Limb (tissue), 2 donors: ENCODE measurements around the gene MROH2A.

Experiments
- DNase-seq, 2 donors: peaks; one replicate each; pipeline ENCODE4 v3.0.0-alpha.2; 2016; ENCODE audit errors: extremely low spot score in 2 of 2

The MROH2A gene

DNA sequence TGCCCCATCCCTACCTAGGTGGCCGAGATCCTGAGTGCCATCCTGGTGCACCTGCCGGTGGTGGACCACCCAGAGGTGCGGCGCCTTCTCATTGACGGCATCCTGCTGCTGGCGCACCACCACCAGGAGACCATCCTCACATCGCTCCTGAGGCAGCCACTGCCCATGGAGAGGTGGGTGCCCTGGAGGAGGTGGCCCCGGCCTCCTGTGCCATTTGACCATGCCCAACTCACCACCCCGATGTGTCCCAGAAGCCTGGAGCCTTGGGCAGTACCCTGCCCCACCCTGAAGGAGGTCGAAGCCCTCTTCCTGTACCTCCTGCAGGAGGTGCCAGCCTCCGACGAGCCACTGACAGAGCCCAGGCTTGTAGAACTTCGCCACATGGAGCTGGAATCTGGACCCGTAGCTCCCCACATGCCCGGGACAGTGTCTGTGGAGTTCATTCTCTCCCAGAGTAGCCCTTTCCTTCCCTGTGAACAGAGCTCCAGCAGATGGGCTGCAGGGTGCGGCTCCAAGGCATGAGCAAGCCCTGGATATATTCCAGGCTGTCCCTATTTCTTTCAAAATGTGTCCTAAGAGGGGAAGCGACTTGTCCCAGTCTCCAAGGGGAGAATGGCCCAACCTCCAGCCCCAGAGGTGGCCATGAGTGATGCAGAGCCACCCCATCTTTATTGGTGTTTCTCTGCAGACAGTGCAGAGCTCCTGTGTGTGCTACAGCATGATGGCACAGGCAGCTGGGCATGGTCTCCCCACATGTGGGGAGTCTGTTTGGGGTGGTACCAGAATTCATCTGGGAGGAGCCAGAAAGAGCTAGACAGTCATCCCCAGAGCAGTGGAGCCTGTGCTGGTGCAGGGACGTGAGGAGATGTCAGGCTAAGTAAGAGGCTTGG lies 42.0 kb downstream of the MROH2A start:
- DNase-seq = peak in 1 of 2 donors; percentile 8

DNA sequence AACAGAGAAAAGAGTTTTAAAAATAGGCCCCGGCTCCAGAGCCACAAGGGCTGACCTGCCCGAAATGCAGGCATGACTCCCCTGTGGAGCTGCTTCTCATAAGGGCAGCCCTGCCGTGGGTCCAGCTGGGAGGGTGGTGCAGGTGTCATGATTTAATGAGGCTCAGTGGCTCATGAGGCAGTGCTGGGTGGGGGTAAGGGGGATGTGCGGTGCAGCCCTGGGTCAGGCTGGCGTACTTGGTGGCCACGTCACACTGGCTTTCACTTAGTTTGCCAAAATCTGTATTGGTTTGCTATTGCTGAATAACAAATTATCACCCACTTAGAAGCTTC lies 42.6 kb downstream of the MROH2A start:
- peak in 1 of 2 donors; percentile 4 for DNase-seq

DNA sequence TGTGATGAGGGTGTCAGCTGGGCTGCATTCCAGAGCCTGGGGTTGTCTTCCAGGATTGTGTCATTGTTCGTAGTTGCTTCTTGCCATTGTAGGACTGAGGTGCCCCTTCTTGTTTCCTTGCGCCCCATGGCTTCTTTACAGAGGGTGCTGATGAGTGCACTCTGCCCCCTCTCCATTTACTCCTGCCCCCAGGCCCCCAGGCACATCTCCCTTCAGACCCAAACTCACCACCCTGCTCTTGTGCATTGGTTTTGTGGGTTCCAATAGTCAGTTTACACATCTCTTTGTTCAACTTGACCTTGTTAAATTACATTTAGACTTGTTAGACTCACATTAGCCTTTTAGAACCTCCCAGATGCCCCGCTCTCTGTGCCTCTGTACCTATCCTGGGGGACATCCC lies 43.1 kb downstream of the MROH2A start:
- DNase-seq = peak in 1 of 2 donors; percentile 5

DNA sequence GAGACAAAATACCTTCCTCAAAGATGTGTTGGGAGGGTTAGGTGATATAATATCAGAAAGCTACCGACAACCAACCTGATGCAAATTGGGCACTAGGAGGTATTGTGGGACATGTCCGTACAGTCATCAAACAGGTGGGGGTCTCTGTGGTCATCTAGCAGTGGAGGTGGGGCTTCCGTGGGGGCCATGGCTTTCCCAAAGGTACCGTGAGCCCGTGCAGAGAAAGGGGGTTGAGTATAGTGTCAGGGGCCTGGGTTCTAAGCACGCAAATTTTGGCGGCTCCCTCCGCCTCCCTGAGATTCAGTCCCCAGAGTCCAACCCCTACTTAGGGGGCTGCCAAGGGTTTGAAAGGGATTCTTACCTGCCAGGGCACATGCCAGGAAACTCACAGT lies 43.6 kb downstream of the MROH2A start:
- no peak for DNase-seq

DNA sequence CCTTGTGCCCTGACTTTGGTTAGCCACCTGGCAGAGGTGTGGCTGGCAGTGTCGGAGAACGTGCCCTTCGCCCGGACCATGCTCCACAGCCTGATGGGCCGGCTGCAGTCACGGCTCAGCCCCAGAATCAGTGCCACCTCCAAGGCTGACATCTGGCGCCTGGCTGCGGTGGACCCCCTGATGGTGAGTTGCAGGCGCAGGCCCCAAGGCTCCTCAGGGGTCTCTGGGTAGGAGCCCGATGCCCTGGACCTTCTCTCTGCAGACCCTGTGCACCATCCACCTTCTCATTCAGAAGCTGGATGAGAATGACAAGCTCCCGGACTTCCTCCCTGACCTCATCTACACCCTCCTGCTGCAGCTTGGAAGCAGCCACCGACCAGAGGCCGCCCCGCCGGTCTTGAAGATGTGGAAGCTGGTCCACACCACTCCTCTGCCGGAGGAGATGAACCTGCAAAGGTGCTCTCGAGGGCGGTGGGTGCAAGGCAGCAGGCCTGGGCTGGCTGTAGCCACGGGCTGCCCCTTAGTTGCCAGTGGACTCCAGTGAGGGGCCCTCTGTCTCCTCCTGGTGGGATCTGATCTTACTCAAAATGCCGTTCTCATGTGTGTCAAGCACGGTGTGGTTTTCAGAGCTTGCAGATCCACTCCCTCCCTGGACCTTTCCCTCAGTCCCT lies 44.1 kb downstream of the MROH2A start:
- DNase-seq = peak in 1 of 2 donors; percentile 14

DNA sequence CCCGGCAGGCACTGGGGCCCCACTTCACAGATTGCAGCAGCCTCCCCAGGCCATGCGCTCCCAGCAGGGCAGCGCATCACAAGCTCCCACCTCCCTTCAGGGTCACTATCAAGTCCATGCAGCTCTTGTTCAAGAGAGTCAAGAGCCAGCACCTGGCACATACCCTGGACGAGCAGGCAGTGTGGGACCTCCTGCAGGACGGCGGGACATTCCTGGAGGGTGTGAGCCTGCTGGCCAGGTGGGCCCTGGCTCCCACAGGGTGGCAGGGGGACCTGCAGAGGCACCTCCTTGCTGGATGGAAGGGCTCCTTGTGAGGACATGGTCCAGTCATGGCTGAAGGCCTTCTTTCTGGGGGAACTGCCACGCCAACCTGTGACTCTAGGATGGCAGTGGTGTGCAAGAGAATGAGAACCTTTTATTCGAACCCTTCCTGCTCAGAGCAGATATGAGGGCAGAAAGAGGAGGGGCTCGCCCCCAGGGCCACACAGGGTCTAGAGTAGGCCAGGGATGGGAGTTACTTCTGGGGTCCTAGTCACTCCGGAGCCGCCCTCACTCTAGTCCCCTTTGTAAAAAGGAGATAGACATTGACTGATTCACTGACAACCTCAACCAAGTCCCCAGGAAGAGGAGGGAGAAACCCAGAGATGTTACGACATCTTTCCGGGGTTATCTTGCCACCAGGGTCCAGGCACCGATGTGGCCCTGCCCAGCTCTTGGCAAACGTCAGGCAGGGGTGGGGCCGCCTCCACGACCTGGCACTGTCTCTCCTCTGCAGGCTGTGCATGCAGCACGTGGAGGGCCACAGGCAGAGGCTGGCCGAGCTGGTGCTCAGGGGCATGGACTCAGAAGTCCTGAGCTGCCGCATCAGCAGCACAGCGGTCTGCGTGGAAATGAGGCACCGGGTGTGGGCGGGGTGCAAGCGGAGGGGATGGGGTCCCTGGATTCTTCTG lies 44.9 kb downstream of the MROH2A start:
- peak in 1 of 2 donors; percentile 11 for DNase-seq

DNA sequence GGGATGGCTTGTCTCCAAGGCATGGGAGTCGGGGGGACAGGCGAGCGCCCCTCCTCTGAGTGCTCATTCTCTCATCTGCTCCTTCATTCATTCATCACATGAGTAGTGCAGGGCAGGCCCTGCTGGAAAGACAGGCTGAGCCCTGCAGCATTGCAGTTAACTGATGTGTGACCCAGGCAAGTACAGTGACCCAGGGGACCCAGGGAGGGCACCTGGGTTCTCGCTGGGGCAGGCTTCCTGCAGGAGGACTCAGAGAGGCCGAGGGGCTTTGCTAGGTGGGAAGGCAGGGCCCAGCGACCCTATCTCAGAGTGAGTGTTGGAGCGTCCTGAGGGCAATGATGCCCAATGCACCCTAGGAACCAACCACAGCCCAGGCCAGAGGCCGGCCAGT lies 45.6 kb downstream of the MROH2A start:
- peak in 1 of 2 donors; percentile 14 for DNase-seq

DNA sequence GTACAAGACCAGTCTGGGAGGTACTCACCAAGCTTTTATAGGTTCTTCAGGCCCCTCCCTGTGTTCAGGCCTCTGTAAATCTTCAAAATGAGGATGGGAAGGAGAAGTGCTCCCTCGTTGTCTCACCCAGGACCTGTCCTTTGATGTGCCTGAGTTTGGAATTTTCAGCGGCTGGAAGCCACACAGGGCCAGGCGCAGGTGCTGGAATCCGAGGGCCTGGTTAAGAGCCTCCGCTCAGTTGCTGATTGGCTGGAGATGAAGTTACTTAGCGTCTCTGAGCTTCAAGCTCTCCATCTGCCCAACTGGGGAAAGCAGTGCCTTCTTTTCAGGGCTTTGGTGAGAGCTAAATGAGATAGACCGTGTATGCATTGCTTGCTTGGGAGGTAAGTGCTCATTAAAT lies 46.2 kb downstream of the MROH2A start:
- peak in 1 of 2 donors; percentile 7 for DNase-seq

DNA sequence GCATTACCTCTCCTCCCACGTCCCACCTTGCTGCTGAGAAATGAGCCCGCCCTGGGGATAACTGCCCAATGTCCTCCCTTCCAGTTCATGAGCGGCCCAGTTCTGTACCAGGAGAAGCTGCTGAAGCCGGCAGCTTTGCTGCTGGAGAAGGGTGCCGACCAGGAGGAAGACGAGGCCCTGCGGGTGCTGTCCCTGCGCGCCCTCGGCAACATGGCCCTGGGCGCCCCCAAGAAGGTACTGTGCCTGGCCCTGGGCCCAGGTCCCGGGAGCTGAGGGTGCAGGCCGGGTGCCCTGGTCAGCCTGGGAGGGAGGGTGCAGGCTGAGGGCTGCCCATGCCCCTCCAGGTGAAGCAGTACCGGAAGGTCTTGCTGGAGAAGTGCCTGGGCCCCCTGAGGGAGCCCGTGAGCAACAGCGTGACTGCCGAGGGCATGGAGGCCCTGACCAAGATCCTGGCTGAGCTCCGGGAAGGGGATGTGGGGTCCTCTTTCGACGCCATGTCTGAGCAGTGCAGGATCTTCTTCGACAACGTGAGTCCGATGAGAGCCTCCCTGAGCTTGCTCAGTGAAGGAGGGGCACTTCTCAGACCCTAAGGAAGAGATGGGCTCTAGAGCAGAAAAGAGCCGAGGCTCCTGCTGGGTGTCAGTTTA lies 50.5 kb downstream of the MROH2A start:
- peak in 1 of 2 donors; percentile 13 for DNase-seq

DNA sequence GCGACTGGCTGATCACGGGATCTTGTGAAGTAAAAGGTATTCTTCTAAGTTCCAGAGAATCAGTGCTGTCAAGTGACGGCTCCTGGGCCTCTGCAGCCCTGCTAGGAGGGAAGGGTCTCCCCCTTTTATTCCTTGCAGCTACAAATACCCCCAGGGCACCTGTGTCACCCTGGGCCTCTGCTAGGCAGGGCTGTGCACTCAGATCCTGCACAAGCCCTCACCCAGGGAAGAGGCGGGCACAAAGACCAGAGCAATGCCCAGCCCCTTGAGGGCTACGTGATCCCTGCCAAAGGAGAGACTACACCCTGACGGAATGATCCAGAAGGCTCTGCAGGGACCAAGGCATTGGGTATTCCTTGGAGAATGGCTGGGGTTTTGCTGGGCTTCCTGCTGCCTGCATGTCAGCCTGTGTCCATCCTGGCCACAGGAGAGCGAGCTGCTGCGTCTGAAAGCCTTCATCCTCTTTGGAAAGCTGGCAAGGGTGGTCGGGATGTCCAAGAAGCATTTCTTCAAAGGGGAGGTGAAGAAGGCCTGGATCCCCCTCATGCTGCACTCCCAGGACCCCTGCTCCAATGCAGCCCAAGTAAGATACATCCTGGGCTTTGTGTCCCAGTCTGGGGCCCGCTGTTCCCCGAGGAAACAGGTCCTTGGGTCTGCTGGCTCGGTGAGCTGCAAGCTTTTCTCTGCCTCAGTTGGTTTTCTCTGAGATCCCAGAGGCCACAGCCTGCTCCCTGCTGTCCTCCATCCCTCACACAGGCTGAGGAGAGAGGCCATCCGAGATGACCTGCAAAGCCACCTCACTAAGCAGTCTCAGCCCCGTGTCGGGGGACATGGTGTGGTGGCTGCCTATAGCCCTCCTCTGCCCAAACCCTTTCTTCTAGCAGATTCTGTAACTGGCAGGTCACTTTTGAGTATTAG lies 51.3 kb downstream of the MROH2A start:
- DNase-seq = peak in 1 of 2 donors; percentile 20

DNA sequence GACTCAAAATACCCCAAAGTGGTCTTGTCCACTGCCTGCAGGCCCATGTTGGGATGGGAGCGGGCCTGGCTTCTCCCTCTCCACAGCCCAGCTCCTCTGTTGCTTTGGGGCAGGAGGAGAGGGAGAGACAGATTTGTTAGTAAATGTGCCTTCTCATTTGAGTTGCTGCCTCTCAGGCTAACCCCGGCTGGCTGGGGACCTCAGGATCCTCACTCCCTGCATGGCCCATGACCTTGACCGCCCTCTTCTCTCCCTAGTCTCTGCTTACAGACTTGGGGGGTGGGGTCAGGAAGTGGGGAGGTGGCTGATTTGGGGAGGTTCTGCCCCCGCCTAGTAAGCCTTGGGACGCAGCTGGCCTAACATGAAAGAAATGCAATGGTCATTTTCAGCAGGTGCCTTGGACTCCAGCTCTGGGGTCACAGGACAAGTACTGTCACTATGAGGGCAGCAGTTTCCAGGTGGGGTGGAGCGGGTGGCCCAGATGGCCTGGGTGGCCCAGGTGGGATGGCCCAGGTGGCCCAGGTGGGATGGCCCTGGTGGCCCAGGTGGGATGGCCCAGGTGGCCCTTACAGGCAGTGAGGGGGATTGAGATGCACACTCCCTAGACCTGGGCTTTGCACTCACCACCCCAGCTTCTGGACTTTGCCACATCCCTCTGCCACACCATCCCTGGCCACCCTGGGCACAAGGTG lies 52.1 kb downstream of the MROH2A start:
- no peak for DNase-seq

DNA sequence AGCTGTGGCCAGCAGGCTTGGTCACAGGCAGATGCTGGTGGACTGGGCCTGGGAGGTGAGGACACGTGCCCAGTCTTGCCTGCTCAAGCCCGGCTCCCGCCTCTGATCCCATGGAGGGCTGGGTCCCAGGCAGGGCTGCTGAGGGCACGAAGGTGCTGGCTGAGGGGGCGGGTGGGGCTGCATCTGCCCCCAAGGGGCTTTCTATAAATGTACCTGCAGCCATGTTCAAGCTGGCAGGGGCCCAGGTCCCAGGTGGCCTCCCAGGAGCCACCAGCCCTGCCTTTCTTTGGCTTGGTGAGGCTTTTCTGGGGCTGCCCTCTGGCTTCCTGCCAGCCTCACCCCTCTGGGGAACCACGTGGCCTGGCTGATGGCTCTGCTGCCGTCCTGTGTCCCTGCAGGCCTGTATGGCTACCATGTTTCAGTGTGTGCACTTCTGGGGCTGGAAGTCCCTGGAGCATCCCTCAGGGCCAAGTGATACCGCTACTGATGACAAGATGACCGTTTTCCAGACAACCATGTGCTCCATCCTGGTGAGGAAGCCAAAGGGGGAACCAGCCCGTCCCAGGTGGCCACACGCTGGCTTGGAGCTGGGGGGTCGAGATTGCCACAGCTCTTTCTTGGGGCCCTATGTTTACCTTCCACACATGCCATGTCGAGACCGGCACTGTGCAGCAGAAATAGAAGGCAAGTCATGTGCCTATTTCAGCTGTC lies 53.0 kb downstream of the MROH2A start:
- DNase-seq = peak in 1 of 2 donors; percentile 45

DNA sequence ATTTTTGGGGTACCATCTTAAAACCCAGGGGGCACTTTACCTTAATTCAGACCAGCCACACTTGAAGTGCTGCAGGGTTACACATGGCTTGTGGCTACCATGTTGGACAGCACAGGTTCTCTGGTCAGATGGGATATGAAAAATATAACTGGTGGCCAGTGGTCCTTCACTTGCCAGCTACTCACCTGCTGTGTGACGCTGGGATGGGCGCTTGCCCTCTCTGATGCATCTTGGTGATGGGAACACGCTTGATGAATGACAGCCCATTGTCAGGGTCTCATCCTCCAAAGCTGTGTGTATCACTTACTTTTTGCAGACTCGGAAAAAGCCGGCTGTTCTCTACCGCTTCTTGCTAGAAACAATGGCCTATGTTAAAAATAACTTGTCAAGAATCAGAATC lies 53.7 kb downstream of the MROH2A start:
- peak in 1 of 2 donors; percentile 14 for DNase-seq

DNA sequence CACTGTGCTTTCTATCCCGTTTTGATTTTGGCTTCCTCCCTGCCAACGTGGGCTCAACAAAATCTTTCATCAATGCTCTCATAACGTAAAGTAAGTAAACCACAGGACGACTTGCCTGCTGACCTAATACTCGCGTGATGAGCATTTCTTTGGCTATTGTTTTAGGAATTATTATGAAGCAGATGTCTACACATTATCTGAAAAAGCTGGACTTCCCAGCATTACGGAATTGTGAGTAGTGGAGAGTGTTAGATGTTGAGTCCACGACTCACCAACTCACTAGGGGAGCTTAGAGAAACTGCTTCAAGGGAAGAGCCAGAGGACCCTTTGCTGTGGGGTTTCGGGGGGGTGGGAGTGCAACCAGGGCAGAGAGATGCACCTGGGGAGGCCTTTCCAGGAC lies 54.3 kb downstream of the MROH2A start:
- DNase-seq = peak in 1 of 2 donors; percentile 9

DNA sequence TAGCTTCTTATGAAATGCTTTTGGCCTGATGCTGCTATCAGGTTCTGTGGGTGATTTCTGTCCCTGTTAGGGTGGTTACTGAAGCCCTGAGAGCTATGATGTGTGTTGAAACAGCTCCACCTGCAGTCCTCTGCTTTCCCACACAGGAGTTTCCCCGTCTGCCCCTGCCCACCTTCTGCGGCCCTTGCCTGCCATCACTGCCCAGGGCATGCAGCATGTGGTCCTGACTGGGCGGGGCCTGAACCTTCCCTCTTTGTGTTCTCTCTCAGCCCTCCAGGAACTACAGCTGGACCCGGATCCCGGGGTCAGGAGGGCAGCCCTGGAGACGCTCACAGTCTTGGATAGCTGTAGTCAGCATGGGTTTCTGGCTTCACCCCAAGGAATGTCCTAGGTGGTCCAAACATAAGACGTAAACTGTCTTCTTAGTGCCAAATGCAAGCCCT lies 54.8 kb downstream of the MROH2A start:
- DNase-seq = peak in 1 of 2 donors; percentile 39

DNA sequence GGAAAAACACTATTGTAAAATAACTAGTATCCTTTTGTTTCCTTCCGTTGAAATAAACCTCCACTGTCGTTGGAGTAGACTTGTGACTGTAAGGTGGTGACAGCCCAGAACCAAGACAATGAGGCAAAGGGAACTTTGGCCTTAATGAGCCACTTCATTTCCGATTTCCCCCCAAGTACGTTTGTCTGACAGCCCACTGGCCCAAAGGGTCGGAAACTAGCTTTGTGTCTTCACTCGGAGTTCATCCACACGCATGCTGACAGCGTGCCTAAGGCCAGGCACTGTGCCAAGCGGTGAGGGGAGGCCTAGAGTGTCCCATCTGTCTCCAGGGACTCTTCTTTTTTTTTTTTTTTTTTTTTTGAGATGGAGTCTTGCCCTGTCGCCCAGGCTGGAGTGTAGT lies 55.2 kb downstream of the MROH2A start:
- DNase-seq = peak in 1 of 2 donors; percentile 23

DNA sequence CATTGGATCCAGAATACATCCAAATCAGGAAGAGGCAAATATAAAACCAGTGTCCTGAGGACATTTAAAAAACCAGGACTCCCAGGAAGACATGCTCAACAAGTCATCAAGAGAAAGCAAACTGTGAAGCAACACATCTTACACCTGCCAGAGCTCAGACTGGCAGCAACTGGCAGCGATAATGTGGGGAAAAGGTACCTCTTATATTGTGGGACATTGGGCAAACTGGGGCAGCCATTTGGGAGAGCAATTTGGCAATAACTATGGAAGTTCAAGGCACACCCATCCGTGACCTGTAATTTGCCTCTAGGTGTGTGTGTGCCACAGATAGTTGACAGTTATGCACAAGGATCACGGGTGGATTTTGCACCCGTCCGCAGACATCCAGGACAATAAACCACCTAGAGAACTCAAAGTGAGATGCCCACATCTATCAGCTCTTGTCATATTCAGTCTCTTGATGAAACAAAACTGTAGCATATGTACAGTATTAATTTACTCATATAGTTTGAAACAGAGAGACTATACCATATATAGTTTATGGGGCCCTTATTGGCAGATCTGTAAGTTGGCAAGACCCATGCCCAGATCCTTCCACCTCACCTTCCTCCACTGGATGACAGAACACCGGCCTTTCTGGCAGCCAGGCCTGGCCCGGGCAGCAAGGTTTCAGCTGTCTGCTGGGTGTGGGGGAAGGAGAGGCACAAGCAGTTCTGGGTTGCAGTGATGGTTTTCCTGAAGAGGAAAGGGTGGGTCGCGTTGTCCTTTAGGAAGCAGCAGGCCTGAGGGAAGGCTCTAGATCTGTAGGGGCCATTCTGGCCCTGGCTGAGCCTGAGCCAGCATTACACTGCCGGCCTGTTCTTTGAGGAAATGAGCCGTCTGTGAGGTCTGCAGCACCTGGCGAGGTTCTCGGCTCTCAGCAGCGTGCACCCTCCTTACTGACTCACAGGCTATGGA lies 57.4 kb downstream of the MROH2A start:
- peak in 1 of 2 donors; percentile 6 for DNase-seq

DNA sequence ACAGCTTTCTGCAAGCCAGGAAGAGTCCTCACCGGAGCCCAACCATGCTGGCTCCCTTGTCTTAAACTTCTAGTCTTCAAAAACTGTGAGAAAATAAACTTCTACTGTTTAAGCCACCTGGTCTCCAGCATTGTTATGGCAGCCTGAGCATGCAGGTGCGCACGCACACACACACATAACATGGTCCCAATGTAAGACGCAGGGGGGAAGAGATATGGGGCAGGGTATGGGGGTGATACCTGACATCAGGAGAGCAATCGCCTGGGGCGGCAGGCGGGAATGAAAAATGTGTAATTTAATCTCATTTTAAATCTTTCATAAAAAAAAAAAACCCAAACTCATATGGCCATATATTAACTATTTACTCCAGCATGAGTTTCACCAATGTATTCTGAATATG lies 58.2 kb downstream of the MROH2A start:
- DNase-seq = no peak
